ENCODE measurements around the gene SDHA. TPM values are rescaled to one million over a fixed set of nuclear protein-coding genes. Genes with fewer than 3 reads are reported as not detected.
"Not testable (repeated sequence)": the region's sequence is repeated elsewhere in the genome, so short reads cannot be mapped to it uniquely, and the experiment has no call there.

The SDHA gene
- total and polyA plus RNA-seq, 2 donors (not counting 1 experiment from before 2014, with no cell fraction given) = 77.2 to 137 TPM

GRCh38 chr5:264338-264737 lies 46.2 kb downstream of the SDHA start:
- H3K4me3 Mint-ChIP-seq = no peak overlapping the region
- intact Hi-C loops (cut with micrococcal nuclease) = no loop called here

GRCh38 chr5:266311-267026 lies 48.3 kb downstream of the SDHA start:
- CTCF ChIA-PET; H3K9ac ChIP-seq (ENCODE audit: low read length); POLR2A ChIA-PET; DNase-seq; intact Hi-C loops (cut with micrococcal nuclease); H3K27ac Mint-ChIP-seq; H3K4me2 ChIP-seq (replicated peaks; ENCODE audit: low read depth, low read length, poor library complexity, severe bottlenecking); H3K9me3 ChIP-seq (ENCODE audit: control extremely low read depth in 1 of 3, control insufficient read depth in 2 of 3, insufficient read depth in 1 of 3, low read length in 2 of 3); ATAC-seq (ENCODE audit: low read depth); H3K27ac ChIP-seq (ENCODE audit: low read length in 2 of 2); H2AFZ ChIP-seq (ENCODE audit: insufficient read depth, low read depth, low read length, poor library complexity, severe bottlenecking); H3K4me3 ChIP-seq (ENCODE audit: control extremely low read depth in 1 of 5, extremely low read depth in 1 of 5, insufficient read depth in 1 of 5, low read depth in 2 of 5, low read length in 4 of 5); H3K27me3 ChIP-seq (replicated peaks in 1 of 4; ENCODE audit: control extremely low read depth in 1 of 4, control insufficient read depth in 3 of 4, insufficient read depth in 4 of 4, low read length in 3 of 4); H3K4me3 Mint-ChIP-seq; H3K4me1 ChIP-seq (ENCODE audit: control insufficient read depth in 2 of 2, insufficient read depth in 2 of 2, low read length in 2 of 2); H4K20me1 ChIP-seq (ENCODE audit: control insufficient read depth, insufficient read depth, low read length, poor library complexity, severe bottlenecking); H3K27me3 Mint-ChIP-seq; H3K4me1 Mint-ChIP-seq; H3K9me3 Mint-ChIP-seq (ENCODE audit: insufficient read depth); H3K79me2 ChIP-seq (ENCODE audit: control insufficient read depth, insufficient read depth, low read length): not testable (repeated sequence)
- H3K36me3 ChIP-seq (replicated peaks in 1 of 2; ENCODE audit: control extremely low read depth in 1 of 2, control insufficient read depth in 1 of 2, extremely low read depth in 1 of 2, insufficient read depth in 2 of 2, low read length in 1 of 2) = peaks cover 0 to 16% of the 10 kb centered on the region in 2 experiments
- WGBS (ENCODE audit: insufficient coverage) = 97% methylated on average over 19 of the region's 19 CpGs

More at GRCh38 chr5:264338-264737, 46.2 kb downstream of the SDHA start:
- H3K27ac ChIP-seq (ENCODE audit: low read length in 2 of 2) = no peak overlapping the region
- H4K20me1 ChIP-seq (ENCODE audit: control insufficient read depth, insufficient read depth, low read length, poor library complexity, severe bottlenecking) = no peaks in the 10 kb centered on the region
- peaks cover 0 to 5% (median 0%) of the 10 kb centered on the region in 3 donors for H3K9me3 ChIP-seq (ENCODE audit: control extremely low read depth in 1 of 3, control insufficient read depth in 2 of 3, insufficient read depth in 1 of 3, low read length in 2 of 3)
- ATAC-seq (ENCODE audit: low read depth) (no peak), DNase-seq (no peak)
- H3K9ac ChIP-seq (ENCODE audit: low read length) = no peak overlapping the region
- peaks cover 0 to 16% of the 10 kb centered on the region in 2 experiments for H3K36me3 ChIP-seq (replicated peaks in 1 of 2; ENCODE audit: control extremely low read depth in 1 of 2, control insufficient read depth in 1 of 2, extremely low read depth in 1 of 2, insufficient read depth in 2 of 2, low read length in 1 of 2)
- H3K27ac Mint-ChIP-seq = no peak overlapping the region
- no peak overlapping the region for H2AFZ ChIP-seq (ENCODE audit: insufficient read depth, low read depth, low read length, poor library complexity, severe bottlenecking)
- ChIA-PET POLR2A (no interaction called here), CTCF (no interaction called here)
- no peaks in the 10 kb centered on the region for H3K79me2 ChIP-seq (ENCODE audit: control insufficient read depth, insufficient read depth, low read length)
- H3K4me2 ChIP-seq (replicated peaks; ENCODE audit: low read depth, low read length, poor library complexity, severe bottlenecking) = no peak overlapping the region
- WGBS (ENCODE audit: insufficient coverage) = 93% methylated on average over 8 of the region's 10 CpGs
- H3K9me3 Mint-ChIP-seq (ENCODE audit: insufficient read depth) = no peaks in the 10 kb centered on the region
- no peak for TF ChIP-seq CTCF (IDR thresholded peaks at IDR 0.05)
- no peak for TF ChIP-seq EZH2 (IDR thresholded peaks at IDR 0.05; ENCODE audit: borderline replicate concordance, insufficient read depth, low read depth, low read length, poor library complexity, severe bottlenecking)
- no peaks in the 10 kb centered on the region for H3K27me3 ChIP-seq (replicated peaks in 1 of 4; ENCODE audit: control extremely low read depth in 1 of 4, control insufficient read depth in 3 of 4, insufficient read depth in 4 of 4, low read length in 3 of 4)
- no peak overlapping the region for H3K4me3 ChIP-seq (ENCODE audit: control extremely low read depth in 1 of 5, extremely low read depth in 1 of 5, insufficient read depth in 1 of 5, low read depth in 2 of 5, low read length in 4 of 5)
- H3K27me3 Mint-ChIP-seq = no peaks in the 10 kb centered on the region
- H3K4me1 Mint-ChIP-seq = no peaks in the 10 kb centered on the region
- no peaks in the 10 kb centered on the region for H3K4me1 ChIP-seq (ENCODE audit: control insufficient read depth in 2 of 2, insufficient read depth in 2 of 2, low read length in 2 of 2)

Measured in B cell (primary cell).